NCI-H1105 treated with DMSO at 0.1 percent for 48 hours (cell line): ENCODE results near the gene NUBPL.
A peak's percentile ranks its signal among the peaks of the same experiment; 100 is the strongest.
"Not testable (repeated sequence)": the region's sequence is repeated elsewhere in the genome, so short reads cannot be mapped to it uniquely, and the experiment has no call there.

Source experiments
- DNase-seq: peaks from one replicate; lab custom pipeline; 2025; lab: John Stamatoyannopoulos, UW

The NUBPL gene

GRCh38 chr14:31813724-31814490 is 252.7 kb downstream of the NUBPL start:
- DNase-seq: not testable (repeated sequence)

- no peak for DNase-seq
Observed at GRCh38 chr14:31819281-31819680, 258.1 kb downstream of the NUBPL start.

- DNase-seq: no peak
Observed at GRCh38 chr14:31825459-31825858, 264.3 kb downstream of the NUBPL start.

GRCh38 chr14:31827325-31827724 is 266.1 kb downstream of the NUBPL start:
- DNase-seq: no peak

- no peak for DNase-seq
Observed at GRCh38 chr14:31828946-31829868, 268.0 kb downstream of the NUBPL start.

- DNase-seq: peak; percentile 21
Observed at GRCh38 chr14:31834616-31835015, 273.4 kb downstream of the NUBPL start.

GRCh38 chr14:31835049-31835448 is 273.8 kb downstream of the NUBPL start:
- no peak for DNase-seq

- DNase-seq: no peak
Observed at GRCh38 chr14:31837031-31837430, 275.8 kb downstream of the NUBPL start.

GRCh38 chr14:31842899-31843298 is 281.7 kb downstream of the NUBPL start:
- no peak for DNase-seq

- DNase-seq: no peak
Observed at GRCh38 chr14:31843361-31844091, 282.3 kb downstream of the NUBPL start.

- no peak for DNase-seq
Observed at GRCh38 chr14:31854508-31855075, 293.4 kb downstream of the NUBPL start.

GRCh38 chr14:31855262-31855661 is 294.1 kb downstream of the NUBPL start:
- DNase-seq: no peak

- not testable (repeated sequence) for DNase-seq
Observed at GRCh38 chr14:31856003-31856402, 294.8 kb downstream of the NUBPL start.

GRCh38 chr14:31858868-31859267 is 297.7 kb downstream of the NUBPL start:
- DNase-seq: no peak

- no peak for DNase-seq
Observed at GRCh38 chr14:31864937-31865855, 304.0 kb downstream of the NUBPL start.

- DNase-seq: peak; percentile 2
Observed at GRCh38 chr14:31867570-31867969, 306.4 kb downstream of the NUBPL start.

GRCh38 chr14:31868096-31868495 is 306.9 kb downstream of the NUBPL start:
- not testable (repeated sequence) for DNase-seq

GRCh38 chr14:31876741-31877140 is 315.5 kb downstream of the NUBPL start:
- DNase-seq: no peak

GRCh38 chr14:31877255-31877798 is 316.1 kb downstream of the NUBPL start:
- DNase-seq: no peak

GRCh38 chr14:31879661-31880348 is 318.6 kb downstream of the NUBPL start:
- no peak for DNase-seq
